GM18868 (cell line): ENCODE data around the gene EIF4G3.
"Not testable (repeated sequence)": the region's sequence is repeated elsewhere in the genome, so short reads cannot be mapped to it uniquely, and the experiment has no call there.

Source experiments
- ATAC-seq: cut with Tn5 transposase; IDR thresholded peaks from one replicate; pipeline ENCODE4 v1.9.1; 2021; ENCODE audit warnings: mild to moderate bottlenecking, moderate library complexity; ENCODE audit not compliant: unreplicated experiment

EIF4G3 gene

GRCh38 chr1:21069549-21069948, 107.1 kb downstream of the EIF4G3 start:
- no peak for ATAC-seq

GRCh38 chr1:21068937-21069336, 107.8 kb downstream of the EIF4G3 start:
- ATAC-seq, result no peak

GRCh38 chr1:21067551-21068227, 109.0 kb downstream of the EIF4G3 start:
- ATAC-seq, result no peak

- no peak for ATAC-seq
Observed at GRCh38 chr1:21066356-21067012, 110.2 kb downstream of the EIF4G3 start.

- no peak for ATAC-seq
Observed at GRCh38 chr1:21065851-21066250, 110.8 kb downstream of the EIF4G3 start.

- no peak for ATAC-seq
Observed at GRCh38 chr1:21064057-21064456, 112.6 kb downstream of the EIF4G3 start.

- ATAC-seq, result no peak
Observed at GRCh38 chr1:21060523-21060922, 116.2 kb downstream of the EIF4G3 start.

- ATAC-seq, result no peak
Observed at GRCh38 chr1:21059021-21059420, 117.7 kb downstream of the EIF4G3 start.

GRCh38 chr1:21058035-21058793, 118.5 kb downstream of the EIF4G3 start:
- ATAC-seq, result no peak

- ATAC-seq, result not testable (repeated sequence)
Observed at GRCh38 chr1:21053189-21053928, 123.3 kb downstream of the EIF4G3 start.

GRCh38 chr1:21052034-21052433, 124.7 kb downstream of the EIF4G3 start:
- no peak for ATAC-seq

GRCh38 chr1:21051177-21051825, 125.4 kb downstream of the EIF4G3 start:
- no peak for ATAC-seq

GRCh38 chr1:21050031-21050430, 126.7 kb downstream of the EIF4G3 start:
- no peak for ATAC-seq

- ATAC-seq, result no peak
Observed at GRCh38 chr1:21048462-21048861, 128.2 kb downstream of the EIF4G3 start.

GRCh38 chr1:21046132-21046531, 130.6 kb downstream of the EIF4G3 start:
- no peak for ATAC-seq

- no peak for ATAC-seq
Observed at GRCh38 chr1:21045351-21045750, 131.3 kb downstream of the EIF4G3 start.

GRCh38 chr1:21042929-21043605, 133.6 kb downstream of the EIF4G3 start:
- no peak for ATAC-seq

- no peak for ATAC-seq
Observed at GRCh38 chr1:21041541-21041940, 135.2 kb downstream of the EIF4G3 start.

GRCh38 chr1:21037091-21037490, 139.6 kb downstream of the EIF4G3 start:
- no peak for ATAC-seq

- ATAC-seq, result no peak
Observed at GRCh38 chr1:21035794-21036193, 140.9 kb downstream of the EIF4G3 start.
